ENCODE data around the gene MCTP1.

DNA sequence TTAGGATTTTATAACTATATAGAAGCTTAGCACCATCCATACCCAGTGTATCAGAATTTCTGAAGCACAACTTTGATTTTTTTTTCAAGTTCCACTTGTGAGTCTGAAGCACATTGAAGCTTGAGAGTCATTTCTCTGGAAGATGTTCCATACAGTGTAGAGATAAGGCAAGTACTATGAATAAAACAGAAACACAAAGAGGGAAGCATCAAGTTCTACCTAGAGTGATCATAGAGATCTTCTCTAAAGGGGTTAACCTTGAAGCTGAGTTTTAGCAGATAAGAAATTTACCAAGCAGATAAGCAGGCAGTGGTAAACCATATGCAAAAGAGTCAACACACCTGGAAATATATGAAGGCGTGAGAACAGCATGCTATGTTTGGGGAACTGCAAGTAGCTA lies 125.3 kb downstream of the MCTP1 start:
- TF ChIP-seq, protein P1, sequence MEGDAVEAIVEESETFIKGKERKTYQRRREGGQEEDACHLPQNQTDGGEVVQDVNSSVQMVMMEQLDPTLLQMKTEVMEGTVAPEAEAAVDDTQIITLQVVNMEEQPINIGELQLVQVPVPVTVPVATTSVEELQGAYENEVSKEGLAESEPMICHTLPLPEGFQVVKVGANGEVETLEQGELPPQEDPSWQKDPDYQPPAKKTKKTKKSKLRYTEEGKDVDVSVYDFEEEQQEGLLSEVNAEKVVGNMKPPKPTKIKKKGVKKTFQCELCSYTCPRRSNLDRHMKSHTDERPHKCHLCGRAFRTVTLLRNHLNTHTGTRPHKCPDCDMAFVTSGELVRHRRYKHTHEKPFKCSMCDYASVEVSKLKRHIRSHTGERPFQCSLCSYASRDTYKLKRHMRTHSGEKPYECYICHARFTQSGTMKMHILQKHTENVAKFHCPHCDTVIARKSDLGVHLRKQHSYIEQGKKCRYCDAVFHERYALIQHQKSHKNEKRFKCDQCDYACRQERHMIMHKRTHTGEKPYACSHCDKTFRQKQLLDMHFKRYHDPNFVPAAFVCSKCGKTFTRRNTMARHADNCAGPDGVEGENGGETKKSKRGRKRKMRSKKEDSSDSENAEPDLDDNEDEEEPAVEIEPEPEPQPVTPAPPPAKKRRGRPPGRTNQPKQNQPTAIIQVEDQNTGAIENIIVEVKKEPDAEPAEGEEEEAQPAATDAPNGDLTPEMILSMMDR (conservative IDR thresholded peaks at IDR 0.05; ENCODE audit: low read length), result no peak
- no peak for TF ChIP-seq EZH2phosphoT487 (IDR thresholded peaks at IDR 0.05; ENCODE audit: borderline replicate concordance, low read depth, low read length)
